Neural cell (in vitro differentiated cells): ENCODE results near the gene TCIRG1.

Source experiments
- EP300 ChIP-seq: fragments of 450-650 bp; conservative IDR thresholded peaks from 2 replicates; pipeline ENCODE4 v1.6.1; 2014; ENCODE audit warnings: antibody characterized with exemption, mild to moderate bottlenecking, moderate library complexity; ENCODE audit not compliant: poor library complexity, severe bottlenecking
- EZH2 ChIP-seq: fragments of 200-600, 300-800 bp; shearing (Covaris generic), sonication (generic); IDR thresholded peaks from 2 replicates; pipeline ENCODE4 v1.6.1; 2014; ENCODE audit warnings: antibody characterized with exemption, low read length, borderline replicate concordance, mild to moderate bottlenecking; ENCODE audit not compliant: insufficient read depth, poor library complexity, severe bottlenecking
- MXI1 ChIP-seq: fragments of 450-650 bp; conservative IDR thresholded peaks from 2 replicates; pipeline ENCODE4 v1.6.1; 2014; ENCODE audit warnings: antibody characterized with exemption, mild to moderate bottlenecking; ENCODE audit not compliant: poor library complexity, severe bottlenecking
- POLR2AphosphoS5 ChIP-seq: IDR thresholded peaks from 2 replicates; pipeline ENCODE4 v1.6.1; 2012
- RAD21 ChIP-seq: fragments of 450-650 bp; conservative IDR thresholded peaks from 2 replicates; pipeline ENCODE4 v1.6.1; 2014; ENCODE audit warnings: antibody characterized with exemption, mild to moderate bottlenecking, moderate library complexity
- SMC3 ChIP-seq: fragments of 450-650 bp; conservative IDR thresholded peaks from 2 replicates; pipeline ENCODE4 v1.6.1; 2014; ENCODE audit warnings: antibody characterized with exemption, mild to moderate bottlenecking, moderate library complexity; ENCODE audit not compliant: poor library complexity
- TF ChIP-seq, protein P1 (sequence below): fragments of 450-650 bp; IDR thresholded peaks from 2 replicates; pipeline ENCODE4 v1.5.1; 2014; ENCODE audit warnings: antibody characterized with exemption, mild to moderate bottlenecking, moderate library complexity; ENCODE audit not compliant: poor library complexity, severe bottlenecking
- TF ChIP-seq, protein P2 (sequence below): IDR thresholded peaks from 2 replicates; pipeline ENCODE4 v1.6.1; 2012; ENCODE audit warnings: borderline replicate concordance

DNA sequence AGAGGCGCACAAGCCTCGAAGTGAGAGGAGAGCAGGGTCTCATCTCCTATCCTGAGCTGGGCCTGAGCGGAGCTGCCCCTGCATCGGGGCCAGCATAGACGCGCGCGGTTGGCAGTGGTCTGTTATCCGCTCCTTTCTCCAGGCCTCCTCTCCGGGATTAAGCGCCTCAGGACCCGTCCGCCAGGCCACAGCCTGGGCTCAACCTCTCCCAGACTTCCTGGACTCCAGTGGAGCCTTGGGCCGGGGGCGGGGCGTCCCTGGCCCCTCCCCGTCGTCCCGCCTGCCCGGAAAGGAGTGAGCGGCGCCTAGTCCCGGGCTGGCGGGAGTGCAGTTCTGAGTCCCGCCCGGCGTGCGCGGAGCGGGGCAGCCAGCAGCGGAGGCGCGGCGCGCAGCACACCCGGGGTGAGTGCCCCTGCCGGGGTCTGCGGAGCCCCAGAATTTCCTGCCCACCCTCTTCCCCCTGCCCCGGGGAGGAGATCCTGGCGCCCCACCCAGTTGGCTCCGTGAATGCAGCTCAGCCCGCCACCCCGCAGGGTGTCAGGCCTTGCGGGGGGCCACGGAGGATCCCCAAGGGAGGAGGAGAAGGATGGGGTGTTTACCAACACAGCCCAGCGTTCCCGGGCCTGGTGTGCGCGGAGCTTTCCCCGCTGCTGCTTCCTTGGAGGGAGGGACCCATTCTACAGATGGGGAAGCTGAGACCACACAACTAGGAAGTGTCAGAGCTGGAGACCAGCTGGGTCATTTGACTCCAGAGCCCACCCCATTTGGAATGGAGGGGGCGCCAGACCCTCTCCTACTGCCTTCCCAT lies at the start of gene TCIRG1:
- TF ChIP-seq, protein P1, sequence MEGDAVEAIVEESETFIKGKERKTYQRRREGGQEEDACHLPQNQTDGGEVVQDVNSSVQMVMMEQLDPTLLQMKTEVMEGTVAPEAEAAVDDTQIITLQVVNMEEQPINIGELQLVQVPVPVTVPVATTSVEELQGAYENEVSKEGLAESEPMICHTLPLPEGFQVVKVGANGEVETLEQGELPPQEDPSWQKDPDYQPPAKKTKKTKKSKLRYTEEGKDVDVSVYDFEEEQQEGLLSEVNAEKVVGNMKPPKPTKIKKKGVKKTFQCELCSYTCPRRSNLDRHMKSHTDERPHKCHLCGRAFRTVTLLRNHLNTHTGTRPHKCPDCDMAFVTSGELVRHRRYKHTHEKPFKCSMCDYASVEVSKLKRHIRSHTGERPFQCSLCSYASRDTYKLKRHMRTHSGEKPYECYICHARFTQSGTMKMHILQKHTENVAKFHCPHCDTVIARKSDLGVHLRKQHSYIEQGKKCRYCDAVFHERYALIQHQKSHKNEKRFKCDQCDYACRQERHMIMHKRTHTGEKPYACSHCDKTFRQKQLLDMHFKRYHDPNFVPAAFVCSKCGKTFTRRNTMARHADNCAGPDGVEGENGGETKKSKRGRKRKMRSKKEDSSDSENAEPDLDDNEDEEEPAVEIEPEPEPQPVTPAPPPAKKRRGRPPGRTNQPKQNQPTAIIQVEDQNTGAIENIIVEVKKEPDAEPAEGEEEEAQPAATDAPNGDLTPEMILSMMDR, result no peak
- no peak for TF ChIP-seq POLR2AphosphoS5
- TF ChIP-seq MXI1, result no peak
- no peak for TF ChIP-seq EP300
- TF ChIP-seq SMC3, result no peak
- no peak for TF ChIP-seq EZH2
- TF ChIP-seq RAD21, result no peak
- TF ChIP-seq, protein P2, sequence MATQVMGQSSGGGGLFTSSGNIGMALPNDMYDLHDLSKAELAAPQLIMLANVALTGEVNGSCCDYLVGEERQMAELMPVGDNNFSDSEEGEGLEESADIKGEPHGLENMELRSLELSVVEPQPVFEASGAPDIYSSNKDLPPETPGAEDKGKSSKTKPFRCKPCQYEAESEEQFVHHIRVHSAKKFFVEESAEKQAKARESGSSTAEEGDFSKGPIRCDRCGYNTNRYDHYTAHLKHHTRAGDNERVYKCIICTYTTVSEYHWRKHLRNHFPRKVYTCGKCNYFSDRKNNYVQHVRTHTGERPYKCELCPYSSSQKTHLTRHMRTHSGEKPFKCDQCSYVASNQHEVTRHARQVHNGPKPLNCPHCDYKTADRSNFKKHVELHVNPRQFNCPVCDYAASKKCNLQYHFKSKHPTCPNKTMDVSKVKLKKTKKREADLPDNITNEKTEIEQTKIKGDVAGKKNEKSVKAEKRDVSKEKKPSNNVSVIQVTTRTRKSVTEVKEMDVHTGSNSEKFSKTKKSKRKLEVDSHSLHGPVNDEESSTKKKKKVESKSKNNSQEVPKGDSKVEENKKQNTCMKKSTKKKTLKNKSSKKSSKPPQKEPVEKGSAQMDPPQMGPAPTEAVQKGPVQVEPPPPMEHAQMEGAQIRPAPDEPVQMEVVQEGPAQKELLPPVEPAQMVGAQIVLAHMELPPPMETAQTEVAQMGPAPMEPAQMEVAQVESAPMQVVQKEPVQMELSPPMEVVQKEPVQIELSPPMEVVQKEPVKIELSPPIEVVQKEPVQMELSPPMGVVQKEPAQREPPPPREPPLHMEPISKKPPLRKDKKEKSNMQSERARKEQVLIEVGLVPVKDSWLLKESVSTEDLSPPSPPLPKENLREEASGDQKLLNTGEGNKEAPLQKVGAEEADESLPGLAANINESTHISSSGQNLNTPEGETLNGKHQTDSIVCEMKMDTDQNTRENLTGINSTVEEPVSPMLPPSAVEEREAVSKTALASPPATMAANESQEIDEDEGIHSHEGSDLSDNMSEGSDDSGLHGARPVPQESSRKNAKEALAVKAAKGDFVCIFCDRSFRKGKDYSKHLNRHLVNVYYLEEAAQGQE, result no peak
